T-helper 17 cell (primary cell): ENCODE data around the gene PRRT1. TPM values are rescaled to one million over a fixed set of nuclear protein-coding genes. Genes with fewer than 3 reads are reported as not detected.
"Not testable (repeated sequence)": the region's sequence is repeated elsewhere in the genome, so short reads cannot be mapped to it uniquely, and the experiment has no call there.

Source experiments
- ATAC-seq: fragments of 150-1000 bp; cut with Tn5 transposase; 2 replicates; pipeline ENCODE4 v1.10.0; 2021; ENCODE audit warnings: mild to moderate bottlenecking, moderate library complexity
- DNase-seq, 3 donors: peaks; one replicate each; pipeline versions ENCODE4 v3.0.0 to v3.0.0-alpha.2; 2020 to 2021
- H3K9me3 ChIP-seq: one replicate; pipeline ENCODE4 v1.7.0; 2013; ENCODE audit warnings: low read length, mild to moderate bottlenecking; ENCODE audit not compliant: control insufficient read depth, poor library complexity, severe bottlenecking
- H3K27ac Mint-ChIP-seq: one replicate; pipeline ENCODE4 v1.8.0; 2022; ENCODE audit warnings: mild to moderate bottlenecking, moderate library complexity, mixed read lengths
- H3K27me3 Mint-ChIP-seq: one replicate; pipeline ENCODE4 v1.8.0; 2022; ENCODE audit warnings: mixed read lengths
- H3K36me3 Mint-ChIP-seq: one replicate; pipeline ENCODE4 v1.8.0; 2022; ENCODE audit warnings: low read depth, mixed read lengths
- H3K4me1 Mint-ChIP-seq: one replicate; pipeline ENCODE4 v1.8.0; 2022; ENCODE audit warnings: mild to moderate bottlenecking, mixed read lengths
- H3K4me3 Mint-ChIP-seq: one replicate; pipeline ENCODE4 v1.8.0; 2022; ENCODE audit warnings: mild to moderate bottlenecking, moderate library complexity, mixed read lengths
- total RNA-seq, 4 donors: library from RNA in 2 of 4; stranded (reverse) in 2 of 4; gene quantifications; one replicate each; pipeline ENCODE4 v1.2.3 and lab custom pipeline; 2022 to 2026

PRRT1 gene
- total RNA-seq, 2 donors from 2014 or later: 0.35 to 0.50 TPM

DNA sequence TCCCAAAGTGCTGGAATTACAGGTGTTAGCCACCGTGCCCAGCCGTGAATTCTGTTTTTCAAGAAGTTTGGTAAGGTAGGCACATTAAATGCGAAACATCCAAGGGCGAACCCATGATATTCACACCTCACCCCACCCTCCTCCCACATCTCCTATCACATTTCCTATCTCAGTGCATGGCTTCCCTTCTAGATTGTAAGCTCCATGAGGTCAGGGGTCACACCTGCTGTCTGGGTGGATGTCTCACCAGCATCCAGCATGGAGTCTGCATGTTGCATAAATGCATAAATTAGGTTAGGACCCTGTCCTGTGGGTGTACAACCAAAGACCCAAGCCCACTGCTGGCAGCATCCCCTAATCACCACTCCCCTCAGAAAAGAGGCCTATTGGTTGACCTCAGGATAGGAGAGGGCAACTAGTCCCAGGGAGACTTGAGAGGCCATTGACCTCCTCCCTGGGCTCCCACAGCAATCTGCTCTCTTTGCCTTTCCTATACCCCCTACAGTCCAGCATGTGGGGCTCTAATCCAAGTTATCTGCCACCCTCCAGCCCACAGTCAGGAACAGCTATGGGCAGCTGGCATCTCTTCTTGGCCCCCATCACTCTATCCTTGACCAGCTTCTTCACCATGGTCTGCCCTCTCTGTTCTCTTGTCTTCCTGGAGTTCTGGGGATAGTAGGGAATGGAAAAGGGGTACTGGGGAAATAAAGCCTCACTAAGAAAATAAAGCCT, 4.2 kb downstream of the PRRT1 start:
- Mint-ChIP-seq H3K27ac (peak overlapping the region; percentile 46), H3K36me3 (peaks cover 9% of the 10 kb centered on the region)
- DNase-seq: no peak

DNA sequence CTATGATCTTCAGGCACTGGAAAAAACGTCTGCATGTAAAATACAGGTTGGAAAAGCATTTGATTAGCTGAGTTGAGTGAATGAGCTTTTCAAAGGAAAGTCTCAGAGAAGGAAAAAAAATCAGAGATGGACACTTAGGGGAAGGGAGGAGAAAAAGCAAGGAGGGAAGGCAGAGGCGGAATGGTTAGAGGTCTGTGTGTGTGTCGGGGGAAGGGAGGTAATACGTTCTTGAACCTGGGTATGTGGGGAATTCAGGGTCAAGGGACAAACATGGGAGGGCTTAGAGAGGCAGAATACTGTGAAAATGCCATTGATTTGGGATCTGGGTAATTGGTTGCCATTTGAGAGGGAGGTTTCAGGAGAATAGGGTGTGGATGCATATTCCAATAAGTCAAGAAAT, 5.1 kb downstream of the PRRT1 start:
- Mint-ChIP-seq H3K27ac (no peak overlapping the region), H3K36me3 (peaks cover 12% of the 10 kb centered on the region), H3K4me1 (peaks cover 23% of the 10 kb centered on the region), H3K27me3 (peaks cover 50% of the 10 kb centered on the region), H3K4me3 (no peak overlapping the region)
- ATAC-seq (no peak), DNase-seq (no peak)
- H3K9me3 ChIP-seq: no peaks in the 10 kb centered on the region

More for the DNA sequence above, 4.2 kb downstream of the PRRT1 start:
- H3K4me1 Mint-ChIP-seq: peaks cover 26% of the 10 kb centered on the region
- H3K9me3 ChIP-seq: no peaks in the 10 kb centered on the region
- ATAC-seq: no peak
- peak overlapping the region; percentile 87 for H3K4me3 Mint-ChIP-seq
- peaks cover 43% of the 10 kb centered on the region for H3K27me3 Mint-ChIP-seq

- peaks cover 15% of the 10 kb centered on the region for H3K36me3 Mint-ChIP-seq
- peaks cover 52% of the 10 kb centered on the region for H3K27me3 Mint-ChIP-seq
- H3K4me1 Mint-ChIP-seq: peaks cover 21% of the 10 kb centered on the region
- no peak overlapping the region for H3K4me3 Mint-ChIP-seq
- H3K27ac Mint-ChIP-seq: no peak overlapping the region
- ATAC-seq: no peak
- no peak for DNase-seq
- no peaks in the 10 kb centered on the region for H3K9me3 ChIP-seq
These were observed 5.5 kb downstream of the PRRT1 start for GRCh38 chr6:32146287-32146686.

DNA sequence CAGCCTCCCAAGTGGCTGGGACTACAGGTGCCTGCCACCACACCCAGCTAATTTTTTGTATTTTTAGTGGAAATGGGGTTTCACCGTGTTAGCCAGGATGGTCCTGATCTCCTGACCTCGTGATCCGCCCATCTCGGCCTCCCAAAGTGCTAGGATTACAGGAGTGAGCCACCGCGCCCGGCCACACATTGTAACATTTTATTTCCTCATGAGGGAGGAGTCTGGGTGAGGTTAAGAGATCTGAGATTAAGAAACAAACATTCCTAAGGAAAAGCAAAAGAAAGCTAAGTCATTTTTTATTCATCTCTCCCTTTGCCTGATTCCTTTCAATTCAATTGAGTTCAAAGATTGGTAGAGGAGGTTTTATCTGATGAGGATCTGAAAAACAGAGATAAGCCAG, 7.5 kb downstream of the PRRT1 start:
- H3K9me3 ChIP-seq, ATAC-seq, H3K36me3 Mint-ChIP-seq, H3K4me3 Mint-ChIP-seq, H3K27ac Mint-ChIP-seq, DNase-seq: not testable (repeated sequence)
- H3K4me1 Mint-ChIP-seq: peaks cover 15% of the 10 kb centered on the region
- peaks cover 43% of the 10 kb centered on the region for H3K27me3 Mint-ChIP-seq

DNA sequence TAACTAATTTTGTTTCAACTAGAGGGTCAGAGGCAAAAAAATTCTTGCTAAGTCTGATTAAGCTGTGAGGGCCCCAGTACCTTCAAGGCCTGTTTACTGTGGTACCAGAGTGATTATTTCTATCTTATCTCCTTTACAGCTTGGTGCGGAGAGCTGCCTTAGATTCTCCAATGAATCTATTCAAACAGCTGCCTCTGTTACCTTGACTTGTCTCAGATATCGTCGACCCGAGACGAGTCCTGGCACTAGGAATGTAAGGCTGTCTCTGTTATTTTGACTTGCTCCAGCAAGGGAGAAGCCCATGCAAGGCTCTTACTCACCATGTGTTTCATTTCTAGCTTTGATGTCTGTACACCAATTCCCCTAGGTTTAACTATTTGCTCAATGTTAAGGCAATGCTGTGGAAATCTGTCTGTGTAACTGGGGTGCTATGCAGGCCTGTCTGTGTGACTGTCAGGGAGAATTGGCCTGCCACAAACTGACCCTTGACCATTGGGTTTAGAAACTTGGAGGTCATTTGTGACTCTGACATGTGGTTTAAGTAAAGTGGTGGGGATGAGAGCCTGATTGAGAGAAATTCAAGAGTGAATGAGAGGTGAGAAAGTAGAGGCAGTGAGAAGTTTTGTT, 11.2 kb downstream of the PRRT1 start:
- Mint-ChIP-seq H3K27ac (no peak overlapping the region), H3K27me3 (peaks cover 20% of the 10 kb centered on the region), H3K4me3 (no peak overlapping the region), H3K4me1 (no peaks in the 10 kb centered on the region), H3K36me3 (peaks cover 6% of the 10 kb centered on the region)
- H3K9me3 ChIP-seq: no peaks in the 10 kb centered on the region
- ATAC-seq: no peak
- DNase-seq: no peak

DNA sequence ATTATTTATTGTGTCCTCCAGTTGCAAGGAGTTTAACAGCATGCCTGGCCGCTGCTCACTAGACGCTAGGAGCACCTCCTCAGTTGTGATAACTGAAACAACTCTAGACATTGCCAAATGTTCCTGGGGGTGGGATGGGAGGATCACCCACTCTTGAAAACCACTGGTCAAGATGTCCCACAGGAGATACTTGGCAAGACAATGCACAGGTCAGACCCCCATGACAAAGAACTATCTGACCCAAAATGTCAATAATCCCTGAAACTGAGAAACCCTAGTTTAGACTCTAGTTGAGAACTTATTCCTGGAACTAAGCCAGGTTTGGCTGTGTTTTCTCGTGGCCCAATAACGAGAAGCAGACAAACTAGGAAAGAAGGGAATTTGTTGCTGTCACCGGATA, 12.1 kb downstream of the PRRT1 start:
- H3K4me1 Mint-ChIP-seq: no peaks in the 10 kb centered on the region
- no peak overlapping the region for H3K27ac Mint-ChIP-seq
- peaks cover 23% of the 10 kb centered on the region for H3K27me3 Mint-ChIP-seq
- no peaks in the 10 kb centered on the region for H3K9me3 ChIP-seq
- no peak for ATAC-seq
- no peak overlapping the region for H3K4me3 Mint-ChIP-seq
- peaks cover 6% of the 10 kb centered on the region for H3K36me3 Mint-ChIP-seq
- no peak for DNase-seq

GRCh38 chr6:32137454-32137853, 14.3 kb downstream of the PRRT1 start:
- H3K36me3 Mint-ChIP-seq: peaks cover 6% of the 10 kb centered on the region
- ATAC-seq: no peak

GRCh38 chr6:32133786-32134185, 18.0 kb downstream of the PRRT1 start:
- no peak for ATAC-seq
- H3K4me3 Mint-ChIP-seq: no peak overlapping the region
- no peak for DNase-seq
- peaks cover 11% of the 10 kb centered on the region for H3K27me3 Mint-ChIP-seq
- H3K9me3 ChIP-seq: no peaks in the 10 kb centered on the region
- H3K27ac Mint-ChIP-seq: no peak overlapping the region
- H3K36me3 Mint-ChIP-seq: no peaks in the 10 kb centered on the region
- H3K4me1 Mint-ChIP-seq: peaks cover 7% of the 10 kb centered on the region

More at GRCh38 chr6:32137454-32137853, 14.3 kb downstream of the PRRT1 start:
- no peak overlapping the region for H3K4me3 Mint-ChIP-seq
- H3K4me1 Mint-ChIP-seq: no peaks in the 10 kb centered on the region
- no peak for DNase-seq
- H3K27ac Mint-ChIP-seq: no peak overlapping the region
- H3K27me3 Mint-ChIP-seq: peaks cover 28% of the 10 kb centered on the region
- no peaks in the 10 kb centered on the region for H3K9me3 ChIP-seq

DNA sequence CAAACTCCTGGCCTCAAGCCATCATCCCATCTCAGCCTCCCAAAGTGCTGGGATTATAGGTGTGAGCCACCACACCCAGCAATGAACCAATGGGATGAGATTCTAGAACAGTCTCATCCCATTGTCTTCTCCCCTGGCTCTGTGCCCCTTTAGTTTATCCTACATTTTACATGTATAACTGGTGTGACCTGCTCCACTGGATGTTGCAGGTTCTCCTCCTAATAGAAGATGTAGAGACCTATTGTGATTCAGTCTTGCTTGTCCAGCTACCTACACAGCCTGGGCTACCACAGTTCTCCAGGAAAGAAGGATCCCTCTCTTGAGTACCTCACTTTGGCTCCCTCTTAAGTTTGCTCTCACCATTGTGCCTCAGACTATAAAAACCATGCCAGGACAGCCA, 19.6 kb downstream of the PRRT1 start:
- peaks cover 13% of the 10 kb centered on the region for H3K4me1 Mint-ChIP-seq
- DNase-seq: no peak
- H3K9me3 ChIP-seq: no peaks in the 10 kb centered on the region
- H3K27ac Mint-ChIP-seq: no peak overlapping the region
- no peak for ATAC-seq
- no peak overlapping the region for H3K4me3 Mint-ChIP-seq
- H3K27me3 Mint-ChIP-seq: peaks cover 11% of the 10 kb centered on the region
- no peaks in the 10 kb centered on the region for H3K36me3 Mint-ChIP-seq

- peak overlapping the region; percentile 6 for H3K4me3 Mint-ChIP-seq
- ATAC-seq: no peak
- peaks cover 18% of the 10 kb centered on the region for H3K4me1 Mint-ChIP-seq
- no peak overlapping the region for H3K27ac Mint-ChIP-seq
- no peak for DNase-seq
- peaks cover 11% of the 10 kb centered on the region for H3K27me3 Mint-ChIP-seq
- no peaks in the 10 kb centered on the region for H3K36me3 Mint-ChIP-seq
- no peaks in the 10 kb centered on the region for H3K9me3 ChIP-seq
These were observed 20.2 kb downstream of the PRRT1 start for GRCh38 chr6:32131439-32131948.

DNA sequence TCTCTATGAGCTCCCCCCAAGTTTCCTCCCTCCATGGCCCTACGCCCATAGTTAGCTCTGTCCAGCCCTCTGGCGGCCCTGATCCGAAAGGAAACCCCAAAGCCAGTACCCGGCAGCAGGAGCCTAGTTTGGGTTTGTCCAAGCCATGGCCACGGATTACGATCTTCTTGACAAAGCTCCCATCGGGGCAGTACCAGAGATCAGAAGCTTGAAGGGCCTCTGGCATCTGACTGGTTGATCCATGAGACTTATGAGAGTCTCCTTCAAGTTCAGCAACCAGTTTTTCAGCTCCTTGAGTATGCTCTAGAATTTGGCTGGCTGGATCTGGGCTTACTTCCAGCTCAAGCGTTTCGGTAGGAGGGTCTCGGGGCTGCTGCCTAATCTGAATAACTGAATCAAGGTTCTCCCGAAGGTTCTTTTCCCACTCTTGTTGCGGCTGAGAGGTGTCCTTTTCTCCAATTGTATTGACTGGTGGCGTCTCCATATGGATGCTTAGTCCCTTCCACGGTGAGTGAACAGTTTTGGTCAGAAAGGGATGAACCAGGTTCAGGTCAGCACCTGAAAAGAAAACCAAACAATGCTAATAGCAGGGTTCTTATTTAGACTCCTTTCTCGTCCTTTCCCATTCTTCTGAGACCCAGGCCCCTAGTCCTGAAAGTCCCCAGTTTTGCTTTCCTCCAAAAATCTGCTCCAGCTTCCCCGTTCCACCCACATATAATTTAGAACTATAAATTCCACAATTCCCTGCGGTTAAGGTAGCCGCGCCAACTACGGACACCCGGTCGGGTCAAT, 22.2 kb downstream of the PRRT1 start:
- Mint-ChIP-seq H3K36me3 (peaks cover 3% of the 10 kb centered on the region), H3K4me1 (peaks cover 23% of the 10 kb centered on the region)

GRCh38 chr6:32128751-32129296, 22.9 kb downstream of the PRRT1 start:
- Mint-ChIP-seq H3K27me3 (peaks cover 2% of the 10 kb centered on the region), H3K4me1 (peaks cover 28% of the 10 kb centered on the region), H3K27ac (peak overlapping the region; percentile 94), H3K4me3 (peak overlapping the region; percentile 98), H3K36me3 (peaks cover 7% of the 10 kb centered on the region)
- DNase-seq (no peak), ATAC-seq (no peak)
- no peaks in the 10 kb centered on the region for H3K9me3 ChIP-seq

More for the DNA sequence above, 22.2 kb downstream of the PRRT1 start:
- peak overlapping the region; percentile 85 for H3K4me3 Mint-ChIP-seq
- peaks cover 5% of the 10 kb centered on the region for H3K27me3 Mint-ChIP-seq
- DNase-seq: no peak
- no peaks in the 10 kb centered on the region for H3K9me3 ChIP-seq
- peak overlapping the region; percentile 94 for H3K27ac Mint-ChIP-seq
- no peak for ATAC-seq
